Measurements from ENCODE around the gene KRTAP10-7. TPM values are rescaled to one million over a fixed set of nuclear protein-coding genes. Genes with fewer than 3 reads are reported as not detected.

The KRTAP10-7 gene
- total and polyA plus RNA-seq, 9 of the 15 experiments (the other 6 are each of a cell fraction or from before 2014, with no cell fraction given) = not detected

DNA sequence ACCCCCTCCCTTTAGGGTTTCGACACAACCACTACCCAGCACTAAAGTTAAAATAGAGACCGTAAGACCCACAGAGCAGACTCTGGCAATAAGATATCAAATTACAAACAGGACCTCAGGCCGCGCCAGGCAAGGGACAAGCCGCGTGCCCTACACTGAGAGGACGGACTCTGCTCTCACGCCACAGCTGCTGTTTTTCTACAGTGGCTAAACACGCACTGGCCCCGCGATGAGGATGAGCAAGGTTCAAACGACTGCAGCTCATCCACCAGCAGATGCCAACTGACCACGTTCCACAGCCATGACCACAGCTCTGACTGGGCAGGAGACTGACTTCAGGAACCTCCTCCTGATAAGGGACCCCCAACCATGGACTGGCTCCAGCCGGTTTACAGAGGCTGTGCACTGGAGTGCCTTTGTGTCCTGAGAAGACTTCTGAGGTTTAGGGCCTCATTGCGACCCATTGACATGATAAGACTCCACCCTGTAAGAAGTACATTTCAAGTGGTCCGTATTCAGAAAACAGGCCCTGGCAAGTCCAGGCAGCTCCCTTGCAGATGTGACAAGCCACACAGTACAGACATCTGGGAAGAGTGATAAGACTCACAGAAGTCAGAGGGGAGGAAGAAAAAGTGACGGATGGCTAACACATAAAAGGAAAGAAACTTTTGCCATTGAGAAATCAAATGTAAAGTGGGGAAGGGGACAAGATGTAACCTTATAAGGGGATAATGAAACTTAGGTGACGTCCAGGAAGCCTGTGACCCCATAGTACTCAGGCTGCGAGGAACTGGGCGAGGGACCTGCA is 6.6 kb upstream of the KRTAP10-7 start (continued):
- 0 out of 2 replicates have a peak, but pooled peaks have one; percentile 29 for TF ChIP-seq MECOM (CRISPR knock-in tag; IDR thresholded peaks at IDR 0.05)
- no peak for TF ChIP-seq SP1 (CRISPR knock-in tag; IDR thresholded peaks at IDR 0.05)
- TF ChIP-seq CREM (IDR thresholded peaks at IDR 0.05; ENCODE audit: low read depth) = peak; percentile 31; the same call in 1 of the 2 replicates
- TF ChIP-seq STAT5A (IDR thresholded peaks at IDR 0.05; ENCODE audit: borderline replicate concordance, low read length) = peak; percentile 57; the same call in 1 of the 2 replicates
- TF ChIP-seq ZNF407 (IDR thresholded peaks at IDR 0.05; ENCODE audit: low read depth) = no peak
- TF ChIP-seq, protein P1, sequence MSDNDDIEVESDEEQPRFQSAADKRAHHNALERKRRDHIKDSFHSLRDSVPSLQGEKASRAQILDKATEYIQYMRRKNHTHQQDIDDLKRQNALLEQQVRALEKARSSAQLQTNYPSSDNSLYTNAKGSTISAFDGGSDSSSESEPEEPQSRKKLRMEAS (CRISPR knock-in tag; IDR thresholded peaks at IDR 0.05) = peak; percentile 37; the same call in 1 of the 2 replicates
- peak; percentile 60; the same call in 1 of the 2 replicates for TF ChIP-seq DIDO1 (tag; IDR thresholded peaks at IDR 0.05; ENCODE audit: low read depth)
- TF ChIP-seq KAT7 (CRISPR knock-in tag; IDR thresholded peaks at IDR 0.05; ENCODE audit: borderline replicate concordance) = no peak
- TF ChIP-seq, protein P2, sequence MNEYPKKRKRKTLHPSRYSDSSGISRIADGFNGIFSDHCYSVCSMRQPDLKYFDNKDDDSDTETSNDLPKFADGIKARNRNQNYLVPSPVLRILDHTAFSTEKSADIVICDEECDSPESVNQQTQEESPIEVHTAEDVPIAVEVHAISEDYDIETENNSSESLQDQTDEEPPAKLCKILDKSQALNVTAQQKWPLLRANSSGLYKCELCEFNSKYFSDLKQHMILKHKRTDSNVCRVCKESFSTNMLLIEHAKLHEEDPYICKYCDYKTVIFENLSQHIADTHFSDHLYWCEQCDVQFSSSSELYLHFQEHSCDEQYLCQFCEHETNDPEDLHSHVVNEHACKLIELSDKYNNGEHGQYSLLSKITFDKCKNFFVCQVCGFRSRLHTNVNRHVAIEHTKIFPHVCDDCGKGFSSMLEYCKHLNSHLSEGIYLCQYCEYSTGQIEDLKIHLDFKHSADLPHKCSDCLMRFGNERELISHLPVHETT (CRISPR knock-in tag; conservative IDR thresholded peaks at IDR 0.05 in 1 of 2, IDR thresholded peaks at IDR 0.05 in 1 of 2) = peak in 1 of 2 experiments; percentile 66; a peak in 2 of 4 replicates
- TF ChIP-seq, protein P3, sequence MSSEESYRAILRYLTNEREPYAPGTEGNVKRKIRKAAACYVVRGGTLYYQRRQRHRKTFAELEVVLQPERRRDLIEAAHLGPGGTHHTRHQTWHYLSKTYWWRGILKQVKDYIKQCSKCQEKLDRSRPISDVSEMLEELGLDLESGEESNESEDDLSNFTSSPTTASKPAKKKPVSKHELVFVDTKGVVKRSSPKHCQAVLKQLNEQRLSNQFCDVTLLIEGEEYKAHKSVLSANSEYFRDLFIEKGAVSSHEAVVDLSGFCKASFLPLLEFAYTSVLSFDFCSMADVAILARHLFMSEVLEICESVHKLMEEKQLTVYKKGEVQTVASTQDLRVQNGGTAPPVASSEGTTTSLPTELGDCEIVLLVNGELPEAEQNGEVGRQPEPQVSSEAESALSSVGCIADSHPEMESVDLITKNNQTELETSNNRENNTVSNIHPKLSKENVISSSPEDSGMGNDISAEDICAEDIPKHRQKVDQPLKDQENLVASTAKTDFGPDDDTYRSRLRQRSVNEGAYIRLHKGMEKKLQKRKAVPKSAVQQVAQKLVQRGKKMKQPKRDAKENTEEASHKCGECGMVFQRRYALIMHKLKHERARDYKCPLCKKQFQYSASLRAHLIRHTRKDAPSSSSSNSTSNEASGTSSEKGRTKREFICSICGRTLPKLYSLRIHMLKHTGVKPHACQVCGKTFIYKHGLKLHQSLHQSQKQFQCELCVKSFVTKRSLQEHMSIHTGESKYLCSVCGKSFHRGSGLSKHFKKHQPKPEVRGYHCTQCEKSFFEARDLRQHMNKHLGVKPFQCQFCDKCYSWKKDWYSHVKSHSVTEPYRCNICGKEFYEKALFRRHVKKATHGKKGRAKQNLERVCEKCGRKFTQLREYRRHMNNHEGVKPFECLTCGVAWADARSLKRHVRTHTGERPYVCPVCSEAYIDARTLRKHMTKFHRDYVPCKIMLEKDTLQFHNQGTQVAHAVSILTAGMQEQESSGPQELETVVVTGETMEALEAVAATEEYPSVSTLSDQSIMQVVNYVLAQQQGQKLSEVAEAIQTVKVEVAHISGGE (CRISPR knock-in tag; IDR thresholded peaks at IDR 0.05) = no peak; a peak in 1 of 6 replicates
- TF ChIP-seq ZNF584 (CRISPR knock-in tag; IDR thresholded peaks at IDR 0.05; ENCODE audit: low read depth) = 0 out of 2 replicates have a peak, but pooled peaks have one; percentile 49
- TF ChIP-seq MAFF (IDR thresholded peaks at IDR 0.05; ENCODE audit: low read length) = no peak
